ENCODE measurements around the gene TPCN2. TPM values are rescaled to one million over a fixed set of nuclear protein-coding genes. Genes with fewer than 3 reads are reported as not detected.
A peak's percentile ranks its signal among the peaks of the same experiment; 100 is the strongest.
"Not testable (repeated sequence)": the region's sequence is repeated elsewhere in the genome, so short reads cannot be mapped to it uniquely, and the experiment has no call there.

Gene TPCN2
- total RNA-seq, 1 donor from 2014 or later, result 36.2 TPM

- ATAC-seq, result no peak
- intact Hi-C loops (cut with DNase I), result loop anchor here (1.0 kb wide), 1 partner anchor 47 kb away; no protein-coding TSS in a partner anchor
- no peak for DNase-seq (ENCODE audit: low spot score)
Observed at GRCh38 chr11:69127884-69128283, 79.2 kb downstream of the TPCN2 start.

DNA sequence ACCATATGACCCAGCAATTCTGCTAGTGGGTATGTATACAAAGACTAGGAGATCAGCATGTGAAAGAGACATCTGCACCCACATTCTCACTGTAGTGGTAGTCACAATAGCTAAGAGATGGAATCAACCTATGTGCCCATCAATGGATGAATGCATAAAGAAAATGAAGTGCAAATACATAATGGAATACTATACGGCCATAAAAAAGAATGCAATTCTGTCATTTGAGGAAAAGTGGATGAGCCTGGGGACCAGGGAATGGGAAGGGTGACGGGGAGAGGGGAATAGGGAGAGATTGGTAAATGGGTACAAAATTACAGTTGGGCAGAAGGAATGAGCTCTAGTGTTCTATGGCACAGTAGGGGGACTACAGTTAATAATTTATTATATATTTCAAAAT is 80.3 kb downstream of the TPCN2 start:
- DNase-seq (ENCODE audit: low spot score), result no peak
- ATAC-seq, result no peak
- intact Hi-C loops (cut with DNase I), result no loop called here

GRCh38 chr11:69129647-69130046 is 80.9 kb downstream of the TPCN2 start:
- ATAC-seq (no peak), DNase-seq (ENCODE audit: low spot score) (no peak)
- intact Hi-C loops (cut with DNase I), result loop anchor here (10.0 kb wide), 1 partner anchor 85 kb away; no protein-coding TSS in a partner anchor

DNA sequence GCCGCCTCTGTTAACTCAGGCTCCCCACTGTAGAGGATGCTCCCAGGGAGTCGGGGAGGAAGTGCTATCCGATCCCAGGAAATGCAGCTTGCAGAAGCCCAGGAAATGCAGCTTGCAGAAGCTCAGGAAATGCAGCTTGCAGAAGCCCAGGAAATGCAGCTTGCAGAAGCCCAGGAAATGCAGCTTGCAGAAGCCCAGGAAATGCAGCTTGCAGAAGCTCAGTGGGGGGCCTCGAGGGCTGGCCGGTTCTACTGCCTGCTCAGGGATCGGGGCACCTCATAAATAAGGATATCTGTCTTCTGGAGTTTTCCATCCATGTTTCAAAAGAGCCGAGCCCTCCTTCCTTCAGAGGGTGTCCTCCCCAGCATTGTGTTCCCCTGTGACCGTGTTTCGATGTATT is 81.9 kb downstream of the TPCN2 start:
- ATAC-seq, result no peak
- intact Hi-C loops (cut with DNase I), result loop anchor here (10.0 kb wide), 1 partner anchor 84 kb away; no protein-coding TSS in a partner anchor
- DNase-seq (ENCODE audit: low spot score), result no peak

DNA sequence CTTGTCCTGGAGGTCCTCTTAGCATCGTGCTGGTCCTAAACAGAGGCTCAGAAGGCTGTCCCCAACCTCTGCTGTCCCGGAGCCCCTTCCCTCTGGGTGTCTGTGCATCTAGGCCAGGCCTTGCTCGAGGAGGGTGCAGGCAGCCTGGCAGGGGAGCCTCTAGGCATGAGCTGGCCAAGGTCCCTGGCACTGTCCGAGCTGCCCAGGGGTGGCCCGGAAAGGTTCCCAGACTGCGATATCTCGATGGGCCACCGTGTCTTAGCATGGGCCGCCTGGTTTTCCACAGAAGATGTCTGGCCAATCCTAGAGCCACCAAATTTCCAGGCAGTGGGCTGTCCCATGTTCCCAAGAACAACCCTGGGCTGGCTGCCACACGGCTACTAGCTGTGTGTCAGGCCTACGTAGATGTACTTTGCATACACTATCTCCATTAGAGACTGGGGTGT is 82.4 kb downstream of the TPCN2 start:
- no peak for DNase-seq (ENCODE audit: low spot score)

DNA sequence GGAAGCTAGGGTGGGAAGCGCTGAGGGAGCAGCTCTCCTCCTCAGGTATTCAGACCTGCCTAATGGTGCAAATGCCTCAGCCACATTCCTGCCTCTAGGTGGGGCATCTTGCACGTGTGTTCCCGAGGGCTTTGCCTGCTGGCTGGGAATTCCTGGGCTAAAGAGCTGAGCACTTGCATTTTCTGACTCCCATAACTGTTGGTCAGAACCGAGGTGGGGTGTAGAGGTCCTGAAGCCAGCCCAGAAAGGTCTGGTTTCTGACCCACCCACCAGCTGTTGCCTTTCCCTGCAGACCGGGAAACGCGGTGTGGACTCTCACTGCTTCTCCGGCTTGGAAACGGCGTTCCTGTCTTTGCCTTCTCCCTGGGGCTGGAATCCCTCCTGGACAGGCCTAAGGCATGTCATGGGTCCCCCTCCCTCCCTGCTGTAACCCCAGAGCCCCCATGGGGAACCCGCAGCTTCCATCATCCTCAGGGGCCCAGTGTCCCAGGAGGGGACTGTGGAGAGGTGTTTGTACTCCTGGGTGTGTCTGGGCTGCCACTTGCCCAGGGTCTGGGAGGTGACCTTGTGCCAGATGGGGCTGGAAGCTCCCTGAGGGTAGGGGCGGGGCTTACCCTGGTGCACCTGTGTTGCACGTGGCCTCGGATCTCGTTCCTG is 83.0 kb downstream of the TPCN2 start:
- intact Hi-C loops (cut with DNase I), result loop anchor here (10.0 kb wide), 1 partner anchor 83 kb away; no protein-coding TSS in a partner anchor
- ATAC-seq (peak; percentile 87), DNase-seq (ENCODE audit: low spot score) (peak; percentile 82)

More for the DNA sequence above, 82.4 kb downstream of the TPCN2 start:
- intact Hi-C loops (cut with DNase I), result loop anchor here (10.0 kb wide), 1 partner anchor 84 kb away; no protein-coding TSS in a partner anchor
- ATAC-seq, result peak; percentile 35

DNA sequence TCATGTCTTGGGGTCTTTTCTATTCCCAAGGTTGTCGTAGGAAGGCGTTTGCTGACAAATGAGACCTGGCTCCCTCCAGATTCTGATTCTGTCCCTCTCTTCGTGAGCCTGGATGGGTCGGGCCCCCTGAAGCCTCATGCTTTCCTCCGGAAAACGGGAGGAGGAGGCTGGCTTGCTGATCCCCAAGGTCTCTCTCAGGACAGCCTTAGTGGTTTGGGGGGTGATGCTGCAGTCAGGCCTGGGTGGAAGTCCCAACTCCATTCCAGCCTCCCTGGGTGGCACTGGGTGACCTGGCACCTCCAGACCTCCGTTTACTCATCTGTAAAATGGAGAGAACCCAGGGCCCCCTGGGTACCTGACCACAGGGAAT is 83.6 kb downstream of the TPCN2 start:
- DNase-seq (ENCODE audit: low spot score), result no peak
- ATAC-seq, result no peak
- intact Hi-C loops (cut with DNase I), result loop anchor here (10.0 kb wide), 1 partner anchor 83 kb away; no protein-coding TSS in a partner anchor

GRCh38 chr11:69133251-69133650 is 84.5 kb downstream of the TPCN2 start:
- no peak for ATAC-seq
- DNase-seq (ENCODE audit: low spot score), result no peak
- intact Hi-C loops (cut with DNase I), result loop anchor here (10.0 kb wide), 1 partner anchor 82 kb away; no protein-coding TSS in a partner anchor

DNA sequence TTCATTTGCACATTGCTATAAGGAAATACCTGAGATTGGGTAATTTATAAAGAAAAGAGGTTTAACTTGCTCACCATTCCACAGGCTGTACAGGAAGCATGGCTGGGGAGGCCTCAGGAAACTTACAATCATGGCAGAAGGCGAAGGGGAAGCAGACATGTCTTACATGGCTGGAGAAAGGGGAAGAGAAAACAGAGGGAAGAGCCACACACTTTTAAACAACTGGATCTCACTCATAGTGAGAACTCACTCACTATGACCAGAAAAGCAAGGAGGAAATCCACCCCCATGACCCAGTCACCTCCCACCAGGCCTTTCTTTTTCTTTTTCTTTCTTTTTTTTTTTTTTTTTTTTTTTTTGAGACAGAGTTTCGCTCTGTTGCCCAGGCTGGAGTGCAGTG is 85.5 kb downstream of the TPCN2 start:
- not testable (repeated sequence) for DNase-seq (ENCODE audit: low spot score); ATAC-seq
- intact Hi-C loops (cut with DNase I), result loop anchor here (10.0 kb wide), 1 partner anchor 81 kb away; no protein-coding TSS in a partner anchor

DNA sequence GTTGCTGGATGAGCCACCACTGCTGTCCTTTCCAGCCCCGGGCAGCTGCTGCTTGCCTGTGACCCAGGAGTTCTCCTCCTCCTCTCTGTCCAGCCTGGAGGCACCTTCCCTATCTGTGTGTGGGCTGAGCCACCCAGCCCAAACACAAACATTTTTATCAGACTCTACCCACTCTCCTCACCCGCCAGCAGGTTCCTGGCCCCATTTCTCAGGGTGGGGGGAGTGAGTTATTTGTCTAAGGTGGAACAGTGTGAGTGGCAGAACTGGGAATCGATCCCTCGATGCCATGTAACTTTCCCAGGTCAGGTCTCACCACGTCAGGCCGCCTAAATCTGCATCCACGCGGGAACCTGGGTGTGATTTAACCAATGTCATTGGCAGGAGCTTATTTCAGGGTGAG is 86.2 kb downstream of the TPCN2 start:
- ATAC-seq, result no peak
- intact Hi-C loops (cut with DNase I), result loop anchor here (10.0 kb wide), 1 partner anchor 80 kb away; no protein-coding TSS in a partner anchor
- peak; percentile 42 for DNase-seq (ENCODE audit: low spot score)

- DNase-seq (ENCODE audit: low spot score) (peak; percentile 33), ATAC-seq (no peak)
- intact Hi-C loops (cut with DNase I), result loop anchor here (10.0 kb wide), 1 partner anchor 79 kb away; no protein-coding TSS in a partner anchor
Observed at GRCh38 chr11:69135420-69136363, 87.0 kb downstream of the TPCN2 start.

GRCh38 chr11:69136471-69136870 is 87.7 kb downstream of the TPCN2 start:
- intact Hi-C loops (cut with DNase I), result loop anchor here (10.0 kb wide), 1 partner anchor 78 kb away; no protein-coding TSS in a partner anchor

DNA sequence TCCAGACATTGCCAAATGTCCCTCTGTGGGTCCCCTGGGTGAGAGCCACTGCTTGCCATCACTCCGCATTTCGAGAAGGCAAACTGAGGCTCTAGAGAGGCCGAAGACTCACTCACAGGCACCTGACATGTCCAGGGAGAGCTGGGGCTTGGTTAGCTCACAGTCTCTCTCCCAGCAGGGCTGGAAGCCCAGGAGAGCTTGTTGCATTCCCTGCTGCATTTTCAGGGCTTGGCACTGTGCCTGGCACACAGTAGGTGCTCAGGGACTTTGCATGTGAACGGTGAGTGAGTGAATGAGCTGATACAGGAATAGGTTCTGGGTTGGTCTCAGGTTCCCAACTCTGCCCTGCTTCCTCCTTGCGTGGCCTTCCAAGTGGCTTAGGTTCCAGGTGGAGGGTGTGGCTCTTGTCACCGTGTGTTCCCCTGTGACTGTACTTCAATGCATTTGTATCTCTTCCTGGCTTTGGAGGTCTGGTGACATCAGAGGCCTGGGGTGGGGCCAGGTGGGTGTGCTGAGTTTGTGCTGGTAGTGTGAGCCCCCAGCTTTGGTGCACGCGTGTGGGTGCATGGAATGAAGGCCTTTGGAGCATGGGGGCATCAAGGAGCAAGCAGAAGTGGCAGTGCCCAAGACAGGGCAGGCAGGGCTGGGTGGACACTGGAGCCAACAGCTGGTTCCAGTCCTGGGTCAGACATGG is 88.6 kb downstream of the TPCN2 start:
- ATAC-seq, result no peak
- intact Hi-C loops (cut with DNase I), result loop anchor here (10.0 kb wide), 1 partner anchor 78 kb away; no protein-coding TSS in a partner anchor
- peak; percentile 51 for DNase-seq (ENCODE audit: low spot score)

More at GRCh38 chr11:69136471-69136870, 87.7 kb downstream of the TPCN2 start:
- ATAC-seq (no peak), DNase-seq (ENCODE audit: low spot score) (no peak)

DNA sequence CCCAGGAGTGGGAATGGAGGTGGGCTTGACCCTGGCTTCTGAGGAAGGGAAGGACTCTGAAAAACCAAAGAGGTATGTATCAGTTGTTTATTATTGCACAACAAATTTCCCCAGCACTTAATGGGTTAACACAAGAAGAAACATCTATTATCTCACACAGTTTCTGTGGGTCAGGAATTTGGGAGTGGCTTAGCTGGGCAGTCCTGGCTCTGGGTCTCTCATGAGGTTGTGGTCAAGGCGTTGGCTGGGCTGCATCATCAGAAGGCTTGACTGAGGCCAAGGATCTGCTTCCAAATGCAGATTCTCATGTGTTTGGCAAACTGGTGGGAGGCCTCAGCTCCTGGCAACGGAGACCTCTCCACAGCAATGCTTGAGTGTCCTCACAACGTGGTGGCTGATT is 89.5 kb downstream of the TPCN2 start:
- intact Hi-C loops (cut with DNase I), result loop anchor here (10.0 kb wide), 1 partner anchor 77 kb away; no protein-coding TSS in a partner anchor
- ATAC-seq, result no peak
- peak; percentile 54 for DNase-seq (ENCODE audit: low spot score)

- intact Hi-C loops (cut with DNase I); ATAC-seq; DNase-seq (ENCODE audit: low spot score): not testable (repeated sequence)
Observed at GRCh38 chr11:69140161-69140560, 91.4 kb downstream of the TPCN2 start.

- intact Hi-C loops (cut with DNase I), result no loop called here
- peak; percentile 20 for ATAC-seq
- no peak for DNase-seq (ENCODE audit: low spot score)
Observed at GRCh38 chr11:69140635-69141034, 91.9 kb downstream of the TPCN2 start.

DNA sequence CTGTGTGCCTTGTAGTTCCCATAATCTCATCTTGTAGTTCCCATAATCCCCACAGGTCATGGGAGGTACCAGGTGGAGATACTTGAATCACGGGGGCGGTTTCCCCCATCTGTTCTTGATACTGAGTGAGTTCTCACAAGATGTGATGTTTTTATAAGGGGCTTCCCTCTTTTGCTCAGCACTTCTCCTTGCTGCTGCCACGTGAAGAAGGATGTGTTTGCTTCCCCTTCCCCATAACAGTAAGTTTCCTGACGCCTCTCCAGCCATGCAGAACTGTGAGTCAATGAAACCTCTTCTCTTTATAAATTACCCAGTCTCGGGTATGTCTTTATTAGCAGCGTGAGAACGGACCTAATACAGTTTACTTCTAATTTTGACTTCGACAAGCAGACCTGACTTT is 93.0 kb downstream of the TPCN2 start:
- ATAC-seq (no peak), DNase-seq (ENCODE audit: low spot score) (no peak)
- intact Hi-C loops (cut with DNase I), result no loop called here

DNA sequence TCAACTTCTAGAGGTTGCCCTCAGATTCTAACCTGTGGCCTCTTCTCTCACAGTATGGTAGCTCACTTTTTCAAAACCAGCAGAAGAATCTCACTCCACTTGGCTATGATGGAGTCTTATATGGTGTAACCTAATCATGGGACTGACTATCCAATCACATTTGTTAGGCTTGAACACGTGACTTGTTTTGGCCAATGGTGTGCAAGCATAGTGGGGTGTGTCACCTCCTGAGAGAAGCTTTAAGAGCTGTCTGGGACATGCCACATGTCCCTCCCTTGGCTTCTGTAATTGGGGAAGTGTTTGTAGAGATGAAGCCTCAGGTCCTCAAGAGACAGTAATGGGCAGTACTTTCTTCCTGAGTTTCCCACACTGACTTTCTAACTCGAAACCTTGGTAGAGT is 94.2 kb downstream of the TPCN2 start:
- no peak for ATAC-seq
- intact Hi-C loops (cut with DNase I), result no loop called here
- no peak for DNase-seq (ENCODE audit: low spot score)

All from sciatic nerve (tissue), 2 donors.